ENCODE measurements around the gene TSPAN3. TPM values are rescaled to one million over a fixed set of nuclear protein-coding genes. Genes with fewer than 3 reads are reported as not detected.

Gene TSPAN3
- total RNA-seq, 2 experiments from 2014 or later = 14.7 to 15.5 TPM

DNA sequence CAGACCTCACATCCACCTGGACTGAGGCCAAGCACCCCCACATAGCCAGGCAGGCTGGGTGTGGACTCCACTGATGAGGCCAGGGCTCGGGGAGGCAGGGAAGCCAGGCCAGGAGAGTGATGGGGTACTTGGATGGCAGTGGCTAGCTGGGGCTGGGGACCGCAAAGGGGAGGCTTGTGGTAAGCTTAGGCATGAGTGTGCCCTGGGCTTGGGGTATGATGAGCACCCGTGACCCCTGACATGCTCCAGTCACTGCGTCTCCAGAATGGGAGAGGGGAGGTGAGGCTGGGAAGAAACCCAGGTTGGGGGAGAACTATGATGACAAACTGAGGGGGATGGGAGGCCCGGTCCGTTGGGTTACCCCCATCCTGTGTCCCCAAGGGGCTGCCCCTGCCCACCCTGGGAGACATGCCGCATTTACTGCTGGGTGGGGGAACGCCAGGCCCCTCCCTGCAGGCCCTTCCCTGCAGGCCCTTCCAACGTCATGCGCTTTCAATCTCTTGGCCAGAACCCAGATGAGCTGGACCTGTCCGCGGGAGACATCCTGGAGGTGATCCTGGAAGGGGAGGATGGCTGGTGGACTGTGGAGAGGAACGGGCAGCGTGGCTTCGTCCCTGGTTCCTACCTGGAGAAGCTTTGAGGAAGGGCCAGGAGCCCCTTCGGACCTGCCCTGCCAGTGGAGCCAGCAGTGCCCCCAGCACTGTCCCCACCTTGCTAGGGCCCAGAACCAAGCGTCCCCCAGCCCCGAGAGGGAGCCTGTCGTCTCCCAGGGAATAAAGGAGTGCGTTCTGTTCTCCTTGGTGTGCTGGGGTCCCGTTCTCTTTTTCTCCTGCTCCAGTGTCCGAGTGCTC lies 34.1 kb downstream of the TSPAN3 start:
- intact Hi-C loops (cut with DNase I, micrococcal nuclease) = no loop called here
- Histone ChIP-seq H3K27me3 (ENCODE audit: control insufficient read depth in 1 of 2, insufficient read depth in 2 of 2, low read length in 2 of 2) (no peaks in the 10 kb centered on the region), H3K27ac (ENCODE audit: low read depth in 1 of 2, low read length in 2 of 2) (peak overlapping the region in 1 of 2 donors; percentile 15), H3K36me3 (ENCODE audit: insufficient read depth, low read length) (peaks cover 61% of the 10 kb centered on the region), H3K4me1 (ENCODE audit: insufficient read depth, low read length) (no peaks in the 10 kb centered on the region), H3K9me3 (ENCODE audit: control insufficient read depth in 1 of 2, insufficient read depth in 1 of 2, low read length in 2 of 2) (peaks cover 0 to 46% of the 10 kb centered on the region in 2 experiments), H3K4me3 (ENCODE audit: low read length) (no peak overlapping the region)
- peak overlapping the region; percentile 69 for H3K27ac Mint-ChIP-seq
- no peaks in the 10 kb centered on the region for H3K27me3 Mint-ChIP-seq
- peaks cover 8% of the 10 kb centered on the region for H3K4me1 Mint-ChIP-seq (ENCODE audit: low read depth)
- ATAC-seq (ENCODE audit: poor library complexity) = no peak
- H3K9me3 Mint-ChIP-seq = no peaks in the 10 kb centered on the region
- POLR2A ChIA-PET = interaction anchor here (0.9 kb wide), 1 partner anchor 131 kb away, joined by 3 read pairs; the partner anchor contains the start of gene SCAPER
- CTCF ChIA-PET = no interaction called here
- DNase-seq = peak in 2 of 14 experiments; percentile 1 to 14
- TF ChIP-seq, protein P1, sequence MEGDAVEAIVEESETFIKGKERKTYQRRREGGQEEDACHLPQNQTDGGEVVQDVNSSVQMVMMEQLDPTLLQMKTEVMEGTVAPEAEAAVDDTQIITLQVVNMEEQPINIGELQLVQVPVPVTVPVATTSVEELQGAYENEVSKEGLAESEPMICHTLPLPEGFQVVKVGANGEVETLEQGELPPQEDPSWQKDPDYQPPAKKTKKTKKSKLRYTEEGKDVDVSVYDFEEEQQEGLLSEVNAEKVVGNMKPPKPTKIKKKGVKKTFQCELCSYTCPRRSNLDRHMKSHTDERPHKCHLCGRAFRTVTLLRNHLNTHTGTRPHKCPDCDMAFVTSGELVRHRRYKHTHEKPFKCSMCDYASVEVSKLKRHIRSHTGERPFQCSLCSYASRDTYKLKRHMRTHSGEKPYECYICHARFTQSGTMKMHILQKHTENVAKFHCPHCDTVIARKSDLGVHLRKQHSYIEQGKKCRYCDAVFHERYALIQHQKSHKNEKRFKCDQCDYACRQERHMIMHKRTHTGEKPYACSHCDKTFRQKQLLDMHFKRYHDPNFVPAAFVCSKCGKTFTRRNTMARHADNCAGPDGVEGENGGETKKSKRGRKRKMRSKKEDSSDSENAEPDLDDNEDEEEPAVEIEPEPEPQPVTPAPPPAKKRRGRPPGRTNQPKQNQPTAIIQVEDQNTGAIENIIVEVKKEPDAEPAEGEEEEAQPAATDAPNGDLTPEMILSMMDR (IDR thresholded peaks at IDR 0.05) = no peak
- no peak overlapping the region for H3K4me3 Mint-ChIP-seq
- H3K36me3 Mint-ChIP-seq (ENCODE audit: low read depth) = peaks cover 63% of the 10 kb centered on the region

DNA sequence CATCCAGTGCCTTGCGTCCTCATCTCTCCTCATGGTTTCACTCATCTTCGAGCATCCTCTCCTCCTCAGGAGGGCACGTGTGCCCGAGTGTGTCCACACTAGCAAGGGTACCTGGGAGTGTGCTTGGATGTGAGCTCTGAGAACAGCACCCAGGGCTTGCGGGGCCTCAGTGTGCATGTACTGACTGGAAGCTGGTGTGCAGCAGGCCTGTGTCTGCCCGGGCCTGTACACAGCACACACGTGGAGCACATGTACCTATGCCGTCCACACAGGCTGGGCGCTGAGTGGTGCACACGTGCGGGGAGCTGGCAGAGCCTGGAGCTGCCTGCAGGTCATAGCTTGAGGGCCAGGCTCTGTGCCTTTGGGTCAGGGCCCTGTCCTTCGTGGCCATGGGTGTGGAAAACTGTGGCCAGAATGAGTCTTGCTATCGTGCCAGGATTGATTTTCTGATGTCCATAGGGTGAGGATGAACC lies 34.9 kb downstream of the TSPAN3 start:
- Histone ChIP-seq H3K27me3 (ENCODE audit: control insufficient read depth in 1 of 2, insufficient read depth in 2 of 2, low read length in 2 of 2) (no peaks in the 10 kb centered on the region), H3K27ac (ENCODE audit: low read depth in 1 of 2, low read length in 2 of 2) (no peak overlapping the region), H3K36me3 (ENCODE audit: insufficient read depth, low read length) (peaks cover 68% of the 10 kb centered on the region), H3K4me3 (ENCODE audit: low read length) (no peak overlapping the region), H3K4me1 (ENCODE audit: insufficient read depth, low read length) (peaks cover 5% of the 10 kb centered on the region), H3K9me3 (ENCODE audit: control insufficient read depth in 1 of 2, insufficient read depth in 1 of 2, low read length in 2 of 2) (peaks cover 0 to 45% of the 10 kb centered on the region in 2 experiments)
- POLR2A ChIA-PET = interaction anchor here (1.1 kb wide), 1 partner anchor 42 kb away, joined by 3 read pairs; the partner anchor contains the start of gene PSTPIP1
- CTCF ChIA-PET = interaction anchor here (1.9 kb wide), 1 partner anchor 12 kb away, joined by 8 read pairs; no protein-coding TSS in a partner anchor
- H3K9me3 Mint-ChIP-seq = no peaks in the 10 kb centered on the region
- ATAC-seq (ENCODE audit: poor library complexity) (no peak), DNase-seq (peak in 2 of 14 experiments; percentile 1 to 16)
- H3K27ac Mint-ChIP-seq = peak overlapping the region; percentile 65
- peaks cover 8% of the 10 kb centered on the region for H3K4me1 Mint-ChIP-seq (ENCODE audit: low read depth)
- H3K36me3 Mint-ChIP-seq (ENCODE audit: low read depth) = peaks cover 69% of the 10 kb centered on the region
- intact Hi-C loops (cut with DNase I, micrococcal nuclease) = no loop called here
- TF ChIP-seq, protein P1 (IDR thresholded peaks at IDR 0.05) = no peak
- no peak overlapping the region for H3K4me3 Mint-ChIP-seq
- H3K27me3 Mint-ChIP-seq = no peaks in the 10 kb centered on the region

DNA sequence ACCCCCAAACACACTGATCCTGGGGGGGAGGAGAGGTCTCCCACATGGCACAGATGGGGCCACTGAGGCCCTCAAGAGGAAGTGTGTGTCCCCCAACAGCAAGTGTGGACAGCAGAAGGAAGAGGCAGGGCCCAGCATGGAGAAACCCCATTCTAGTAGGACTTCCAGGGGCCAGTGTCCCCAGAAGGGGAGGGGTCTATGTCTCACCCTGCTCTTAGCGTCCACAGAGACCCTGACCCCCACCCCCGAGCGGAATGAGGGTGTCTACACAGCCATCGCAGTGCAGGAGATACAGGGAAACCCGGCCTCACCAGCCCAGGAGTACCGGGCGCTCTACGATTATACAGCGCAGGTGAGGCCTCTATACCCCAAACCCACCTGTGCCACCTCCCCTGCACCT lies 35.3 kb downstream of the TSPAN3 start:
- no peak overlapping the region for H3K27ac ChIP-seq (ENCODE audit: low read depth in 1 of 2, low read length in 2 of 2)
- ATAC-seq (ENCODE audit: poor library complexity) (no peak), DNase-seq (peak in 2 of 14 experiments; percentile 2 to 11)
- Mint-ChIP-seq H3K36me3 (ENCODE audit: low read depth) (peaks cover 67% of the 10 kb centered on the region), H3K4me1 (ENCODE audit: low read depth) (peaks cover 8% of the 10 kb centered on the region), H3K9me3 (no peaks in the 10 kb centered on the region), H3K27me3 (no peaks in the 10 kb centered on the region), H3K27ac (peak overlapping the region; percentile 65), H3K4me3 (no peak overlapping the region)
- peaks cover 73% of the 10 kb centered on the region for H3K36me3 ChIP-seq (ENCODE audit: insufficient read depth, low read length)
- H3K4me1 ChIP-seq (ENCODE audit: insufficient read depth, low read length) = peaks cover 5% of the 10 kb centered on the region
- peaks cover 0 to 45% of the 10 kb centered on the region in 2 experiments for H3K9me3 ChIP-seq (ENCODE audit: control insufficient read depth in 1 of 2, insufficient read depth in 1 of 2, low read length in 2 of 2)
- ChIA-PET POLR2A (interaction anchor here (1.1 to 1.2 kb wide), 2 partner anchors 39 to 41 kb away, joined by 3 read pairs; partner anchors contain the start of gene PSTPIP1), CTCF (interaction anchor here (1.2 to 1.9 kb wide), 4 partner anchors 10 to 62 kb away, joined by 4 to 8 read pairs (median 6); no protein-coding TSS in a partner anchor)
- no peaks in the 10 kb centered on the region for H3K27me3 ChIP-seq (ENCODE audit: control insufficient read depth in 1 of 2, insufficient read depth in 2 of 2, low read length in 2 of 2)
- TF ChIP-seq, protein P1 (IDR thresholded peaks at IDR 0.05) = no peak
- intact Hi-C loops (cut with DNase I, micrococcal nuclease) = no loop called here
- H3K4me3 ChIP-seq (ENCODE audit: low read length) = no peak overlapping the region
